Stimulated activated CD4-positive, alpha-beta T cell treated with anti-CD3 and anti-CD28 coated beads, TNF-alpha, amount 100 ng/mL, for 1 hour (primary cell): ENCODE results near the gene CCNT2.
"Not testable (repeated sequence)": the region's sequence is repeated elsewhere in the genome, so short reads cannot be mapped to it uniquely, and the experiment has no call there.

Source experiments
- DNase-seq, 3 donors: peaks; one replicate each; pipeline ENCODE4 v3.0.0-alpha.2; 2020; ENCODE audit warnings: low read depth in 3 of 3, low spot score in 1 of 3

CCNT2 gene

GRCh38 chr2:134918526-134919340 lies at the start of gene CCNT2:
TSS of gene CCNT2 (plus strand) at chr2:134918822. CDS start at chr2:134918855, 33 bp downstream.
- DNase-seq: peak; percentile 99 to 100 (median 99)

DNA sequence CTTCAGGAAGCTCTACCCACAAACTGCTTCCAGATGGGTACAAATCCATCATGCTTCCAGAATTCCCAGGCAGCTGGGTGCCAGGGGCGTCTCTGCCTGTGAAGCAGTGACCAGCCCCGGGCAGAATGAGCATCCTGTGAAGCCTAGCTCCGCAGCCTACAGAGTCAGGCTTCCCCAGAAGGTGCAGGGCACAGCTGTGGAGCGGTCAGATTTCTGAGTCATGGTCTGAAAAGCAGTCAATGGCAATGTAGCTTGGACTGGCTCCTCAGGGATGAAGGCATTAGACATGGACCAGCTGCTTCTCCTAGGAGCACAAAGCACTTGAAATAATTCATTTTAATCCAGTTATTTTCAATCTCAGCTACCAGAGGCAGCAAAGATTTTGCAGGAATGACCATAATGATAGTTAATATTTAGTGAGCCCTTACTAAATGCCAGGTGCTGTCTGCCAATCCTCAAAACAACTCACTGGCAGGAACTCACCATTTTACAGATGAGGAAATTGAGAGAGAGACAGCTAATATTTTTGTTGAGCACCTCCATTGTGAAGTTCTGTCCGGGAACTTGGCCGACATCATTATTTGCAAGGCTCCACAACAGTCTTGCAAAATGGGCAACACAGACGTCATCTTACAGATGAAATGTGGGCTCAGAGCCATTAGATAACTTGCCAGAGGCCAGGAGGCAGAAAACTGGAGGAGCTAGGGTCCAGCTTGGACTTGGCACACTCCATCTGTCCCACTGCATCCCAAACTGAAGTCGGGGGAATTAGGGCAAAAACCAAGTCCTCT lies 48.5 kb upstream of the CCNT2 start:
- no peak for DNase-seq

- no peak for DNase-seq
Measured at GRCh38 chr2:134873152-134873551, 45.5 kb upstream of the CCNT2 start.

DNA sequence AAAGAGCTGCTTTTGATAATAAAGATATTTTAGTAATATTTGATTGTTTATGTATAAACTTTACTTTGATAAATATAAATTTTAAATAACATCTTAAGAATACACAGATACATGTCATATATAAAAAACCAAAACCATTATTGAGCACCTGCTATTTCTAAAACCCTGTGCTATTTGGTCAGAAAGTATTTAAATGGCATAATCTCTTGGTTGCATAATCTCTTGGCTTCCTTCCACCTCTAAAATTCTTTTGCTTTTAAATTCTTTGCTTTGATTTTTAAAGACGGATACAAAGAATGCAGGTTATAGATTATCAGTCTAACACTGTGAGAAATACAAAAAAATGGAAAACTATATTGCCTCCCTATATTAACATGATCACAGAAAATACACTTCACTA lies 43.3 kb upstream of the CCNT2 start:
- DNase-seq: no peak

GRCh38 chr2:134882773-134883172 lies 35.8 kb upstream of the CCNT2 start:
- DNase-seq: no peak

GRCh38 chr2:134883552-134884293 lies 34.9 kb upstream of the CCNT2 start:
- no peak for DNase-seq

GRCh38 chr2:134884435-134884834 lies 34.2 kb upstream of the CCNT2 start:
- no peak for DNase-seq

DNA sequence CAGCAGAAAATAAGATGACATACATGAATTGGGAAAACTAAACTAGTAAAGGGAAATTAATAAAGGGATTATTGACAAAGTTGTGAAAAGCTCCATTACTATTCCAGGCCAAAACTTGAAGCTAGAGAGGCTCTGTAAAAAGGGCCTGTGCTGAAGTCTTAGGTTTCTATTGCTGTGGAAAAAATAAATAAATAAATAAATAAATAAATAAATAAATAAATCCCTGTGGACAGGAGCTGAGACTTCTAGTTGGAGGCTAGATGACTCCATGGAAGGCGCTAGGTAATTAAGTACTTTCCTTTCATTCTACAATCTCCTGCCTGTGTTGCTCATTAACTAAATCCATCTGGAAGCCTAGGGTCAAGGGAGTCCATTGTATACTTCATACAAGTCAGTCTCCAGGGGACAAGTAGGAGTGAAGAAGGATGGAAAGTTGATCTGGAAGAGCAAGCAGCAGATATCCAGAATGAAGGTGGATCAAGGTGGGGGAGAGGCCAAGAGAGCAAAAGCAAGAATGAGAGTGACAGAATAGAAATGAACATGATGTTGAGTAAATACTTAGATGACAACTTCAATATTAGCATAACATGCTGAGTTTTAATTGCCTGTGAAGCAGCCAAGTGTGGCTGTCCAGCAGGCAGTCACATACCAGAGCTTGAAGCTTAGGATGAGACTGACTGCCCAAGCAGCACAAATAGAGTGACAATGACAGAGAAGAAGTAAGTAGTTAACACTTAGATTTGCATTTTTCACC lies 26.2 kb upstream of the CCNT2 start:
- no peak for DNase-seq

GRCh38 chr2:134897932-134898331 lies 20.7 kb upstream of the CCNT2 start:
- DNase-seq: no peak

DNA sequence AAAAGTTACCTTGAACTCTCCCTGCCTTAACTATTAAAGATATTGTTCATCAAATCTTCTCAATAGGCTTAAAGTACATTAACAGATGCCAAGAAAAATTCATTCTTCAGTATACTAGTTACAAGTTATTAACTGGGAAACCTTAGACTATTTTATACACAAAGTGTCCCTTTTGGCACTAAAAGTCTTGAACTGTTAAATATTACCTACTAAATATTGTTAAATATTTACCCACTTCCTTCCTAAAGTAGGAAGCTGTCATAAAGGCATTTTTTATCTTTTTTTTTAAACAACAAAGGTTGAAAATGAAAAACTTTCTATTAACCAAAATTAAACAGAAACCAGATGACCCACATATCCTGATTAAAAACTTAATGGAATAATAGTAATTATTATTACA lies 19.4 kb upstream of the CCNT2 start:
- DNase-seq: no peak

DNA sequence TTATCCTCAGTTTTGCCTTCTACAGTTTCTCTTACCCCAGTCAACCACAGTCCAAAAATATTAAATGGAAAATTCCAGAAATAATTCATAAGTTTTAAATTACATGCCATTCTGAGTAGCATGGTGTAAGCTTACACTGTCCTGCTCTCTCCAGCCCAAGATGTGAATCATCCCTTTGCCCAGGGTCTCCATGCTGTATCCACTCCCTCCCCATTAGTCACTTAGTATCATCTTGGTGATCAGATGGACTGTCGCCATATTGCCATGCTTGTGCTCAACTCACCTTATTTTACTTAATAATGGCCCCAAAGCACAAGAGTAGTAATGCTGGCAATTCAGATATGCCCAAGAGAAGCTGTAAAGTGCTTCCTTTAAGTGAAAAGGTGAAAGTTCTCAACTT lies 18.5 kb upstream of the CCNT2 start:
- no peak for DNase-seq

DNA sequence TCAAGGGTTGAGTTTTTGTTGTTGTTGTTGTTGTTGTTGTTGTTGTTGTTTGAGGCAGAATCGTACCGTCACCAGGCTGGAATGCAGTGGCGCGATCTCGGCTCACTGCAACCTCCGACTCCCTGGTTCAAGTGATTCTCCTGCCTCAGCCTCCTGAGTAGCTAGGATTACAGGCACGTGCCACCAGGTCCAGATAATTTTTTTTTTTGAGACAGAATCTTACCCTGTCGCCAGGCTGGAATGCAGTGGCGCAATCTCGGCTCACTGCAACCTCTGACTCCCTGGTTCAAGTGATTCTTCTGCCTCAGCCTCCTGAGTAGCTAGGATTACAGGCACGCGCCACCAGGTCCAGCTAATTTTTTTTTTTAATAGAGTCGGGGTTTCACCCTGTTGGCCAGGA lies 14.9 kb upstream of the CCNT2 start:
- not testable (repeated sequence) for DNase-seq

DNA sequence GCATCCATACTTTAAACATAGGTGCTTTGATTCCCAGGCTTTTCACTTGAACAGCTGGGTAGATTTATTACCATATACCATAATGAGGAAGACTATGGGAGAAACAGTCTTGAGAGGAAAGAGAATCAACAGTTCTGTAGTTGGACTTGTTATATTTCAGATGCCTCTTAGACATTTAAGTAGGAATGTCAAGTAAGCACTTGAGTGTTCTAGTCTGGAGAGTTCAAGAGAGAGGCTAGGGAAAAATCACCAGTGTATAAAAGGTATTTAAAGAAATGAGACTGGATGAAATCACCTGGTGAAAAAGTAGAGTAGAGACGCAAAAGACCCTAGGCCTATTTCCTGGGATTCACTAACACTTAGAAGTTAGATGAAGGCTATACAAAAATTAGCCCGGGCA lies 13.5 kb upstream of the CCNT2 start:
- DNase-seq: no peak

GRCh38 chr2:134906726-134907125 lies 11.9 kb upstream of the CCNT2 start:
- DNase-seq: no peak

DNA sequence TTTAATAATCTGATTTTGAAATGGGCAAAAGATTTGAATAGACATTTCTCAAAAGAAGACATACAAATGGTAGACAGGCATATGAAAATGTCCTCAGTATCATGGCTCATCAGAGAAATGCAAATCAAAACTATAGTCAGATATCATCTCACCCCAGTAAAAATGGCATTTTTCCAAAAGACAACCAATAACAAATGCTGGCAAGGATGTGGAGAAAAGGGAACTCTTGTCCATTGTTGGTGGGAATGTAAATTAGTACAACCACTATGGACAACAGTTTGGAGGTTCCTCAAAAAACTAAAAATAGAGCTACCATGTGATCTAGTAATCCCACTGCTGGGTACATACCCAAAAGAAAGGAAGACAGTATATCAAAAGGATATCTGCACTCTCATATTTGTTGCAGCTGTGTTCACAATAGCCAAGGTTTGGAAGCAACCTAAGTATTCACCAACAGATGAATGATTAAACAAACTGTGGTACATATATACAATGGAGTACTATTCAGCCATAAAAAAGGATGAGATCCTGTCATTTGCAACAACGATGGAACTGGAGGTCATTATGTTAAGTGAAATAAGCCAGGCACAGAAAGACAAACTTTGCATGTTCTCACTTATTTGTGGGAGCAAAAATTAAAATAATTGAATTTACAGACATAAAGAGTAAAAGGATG lies 11.0 kb upstream of the CCNT2 start:
- DNase-seq: not testable (repeated sequence)

GRCh38 chr2:134910763-134911399 lies 7.7 kb upstream of the CCNT2 start:
- DNase-seq: no peak

GRCh38 chr2:134911400-134911785 lies 7.2 kb upstream of the CCNT2 start:
- DNase-seq: no peak

DNA sequence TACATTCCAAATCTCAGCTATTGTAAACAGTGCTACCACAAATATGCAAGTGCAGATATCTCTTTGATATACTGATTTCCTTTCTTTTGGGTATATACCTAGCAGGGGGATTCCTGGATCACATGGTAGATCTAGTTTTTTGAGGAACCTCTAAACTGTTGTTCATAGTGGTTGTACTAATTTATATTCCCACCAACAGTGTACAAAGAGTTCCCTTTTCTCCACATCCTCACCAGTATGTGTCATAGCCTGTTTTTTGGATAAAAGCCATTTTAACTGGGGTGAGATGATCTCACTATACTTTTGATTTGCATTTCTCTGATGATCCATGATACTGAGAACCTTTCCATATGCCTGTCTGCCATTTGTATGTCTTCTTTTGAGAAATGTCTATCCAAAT lies 6.3 kb upstream of the CCNT2 start:
- DNase-seq: no peak

GRCh38 chr2:134917360-134917865 lies 1.2 kb upstream of the CCNT2 start:
- peak in 1 of 3 donors; percentile 3 for DNase-seq
